ENCODE data around the gene MCM3AP.

- no peak for TF ChIP-seq TEAD4 (IDR thresholded peaks at IDR 0.05; ENCODE audit: low read length)
- no peak for TF ChIP-seq TEAD4 (CRISPR knock-in tag; IDR thresholded peaks at IDR 0.05; ENCODE audit: borderline replicate concordance)
- no peak for TF ChIP-seq NR2C1 (IDR thresholded peaks at IDR 0.05)
- TF ChIP-seq NR2C1 (tag; IDR thresholded peaks at IDR 0.05), result no peak
- TF ChIP-seq SIN3B (IDR thresholded peaks at IDR 0.05; ENCODE audit: low read depth), result no peak
- TF ChIP-seq SIN3A (IDR thresholded peaks at IDR 0.05; ENCODE audit: borderline replicate concordance in 2 of 2, control insufficient read depth in 1 of 2, low read depth in 2 of 2, low read length in 2 of 2), result no peak
- TF ChIP-seq SRF (CRISPR knock-in tag; IDR thresholded peaks at IDR 0.05), result no peak
- TF ChIP-seq CTCF (IDR thresholded peaks at IDR 0.05 in 2 of 3, conservative IDR thresholded peaks at IDR 0.05 in 1 of 3; ENCODE audit: insufficient read depth in 2 of 3, low read depth in 1 of 3, low read length in 3 of 3), result no peak
- TF ChIP-seq TRIM25 (IDR thresholded peaks at IDR 0.05; ENCODE audit: borderline replicate concordance), result no peak
- TF ChIP-seq SP1 (CRISPR knock-in tag; IDR thresholded peaks at IDR 0.05), result no peak
Observed at GRCh38 chr21:46299167-46299566, 13.8 kb upstream of the MCM3AP start.

Measured in K562 (cell line).